HL-60 (cell line): ENCODE measurements around the gene CERS6.

ENCODE experiments used
- DNase-seq, 2 experiments: peaks; one replicate each; pipeline ENCODE4 v3.0.0-alpha.2; 2010 to 2020; ENCODE audit warnings: low read depth in 1 of 2, low spot score in 1 of 2
- H3K27ac ChIP-seq: fragments of 250-450 bp; sonication (Bioruptor Pico); replicated peaks from 2 replicates; pipeline ENCODE4 v1.5.1; 2020; ENCODE audit warnings: mild to moderate bottlenecking, moderate library complexity
- H3K27me3 ChIP-seq: fragments of 250-450 bp; sonication (Bioruptor Pico); 2 replicates; pipeline ENCODE4 v1.5.1; 2021; ENCODE audit warnings: mild to moderate bottlenecking, moderate library complexity; ENCODE audit not compliant: insufficient read depth, poor library complexity, severe bottlenecking
- H3K4me3 ChIP-seq: replicated peaks from 2 replicates; pipeline ENCODE4 v1.5.1; 2011; ENCODE audit warnings: mild to moderate bottlenecking, control low read depth, low read length; ENCODE audit not compliant: insufficient read depth
- CTCF ChIP-seq: IDR thresholded peaks from one replicate; pipeline ENCODE4 v1.5.1; 2011; ENCODE audit warnings: low read length, control low read depth, inconsistent platforms; ENCODE audit not compliant: insufficient read depth
- GABPA ChIP-seq: IDR thresholded peaks from 2 replicates; pipeline ENCODE4 v1.6.1; 2012; ENCODE audit warnings: low read depth
- POLR2AphosphoS5 ChIP-seq: IDR thresholded peaks from 2 replicates; pipeline ENCODE4 v1.6.1; 2012; ENCODE audit warnings: low read depth
- SPI1 ChIP-seq: IDR thresholded peaks from 2 replicates; pipeline ENCODE4 v1.6.1; 2012; ENCODE audit warnings: low read depth, mild to moderate bottlenecking, borderline replicate concordance
- TF ChIP-seq, protein P1 (sequence below): IDR thresholded peaks from 2 replicates; pipeline ENCODE4 v1.6.1; 2012; ENCODE audit warnings: low read depth; ENCODE audit not compliant: insufficient replicate concordance

CERS6 gene

GRCh38 chr2:168770796-168771195 lies 314.7 kb downstream of the CERS6 start:
- TF ChIP-seq POLR2AphosphoS5, result no peak
- no peak for TF ChIP-seq SPI1
- TF ChIP-seq GABPA, result no peak
- no peak for DNase-seq
- Histone ChIP-seq H3K27ac (no peak overlapping the region), H3K4me3 (no peak overlapping the region), H3K27me3 (no peaks in the 10 kb centered on the region)

GRCh38 chr2:168772704-168773103 lies 316.6 kb downstream of the CERS6 start:
- Histone ChIP-seq H3K27me3 (no peaks in the 10 kb centered on the region), H3K27ac (no peak overlapping the region), H3K4me3 (no peak overlapping the region)
- no peak for TF ChIP-seq GABPA
- TF ChIP-seq, protein P1, sequence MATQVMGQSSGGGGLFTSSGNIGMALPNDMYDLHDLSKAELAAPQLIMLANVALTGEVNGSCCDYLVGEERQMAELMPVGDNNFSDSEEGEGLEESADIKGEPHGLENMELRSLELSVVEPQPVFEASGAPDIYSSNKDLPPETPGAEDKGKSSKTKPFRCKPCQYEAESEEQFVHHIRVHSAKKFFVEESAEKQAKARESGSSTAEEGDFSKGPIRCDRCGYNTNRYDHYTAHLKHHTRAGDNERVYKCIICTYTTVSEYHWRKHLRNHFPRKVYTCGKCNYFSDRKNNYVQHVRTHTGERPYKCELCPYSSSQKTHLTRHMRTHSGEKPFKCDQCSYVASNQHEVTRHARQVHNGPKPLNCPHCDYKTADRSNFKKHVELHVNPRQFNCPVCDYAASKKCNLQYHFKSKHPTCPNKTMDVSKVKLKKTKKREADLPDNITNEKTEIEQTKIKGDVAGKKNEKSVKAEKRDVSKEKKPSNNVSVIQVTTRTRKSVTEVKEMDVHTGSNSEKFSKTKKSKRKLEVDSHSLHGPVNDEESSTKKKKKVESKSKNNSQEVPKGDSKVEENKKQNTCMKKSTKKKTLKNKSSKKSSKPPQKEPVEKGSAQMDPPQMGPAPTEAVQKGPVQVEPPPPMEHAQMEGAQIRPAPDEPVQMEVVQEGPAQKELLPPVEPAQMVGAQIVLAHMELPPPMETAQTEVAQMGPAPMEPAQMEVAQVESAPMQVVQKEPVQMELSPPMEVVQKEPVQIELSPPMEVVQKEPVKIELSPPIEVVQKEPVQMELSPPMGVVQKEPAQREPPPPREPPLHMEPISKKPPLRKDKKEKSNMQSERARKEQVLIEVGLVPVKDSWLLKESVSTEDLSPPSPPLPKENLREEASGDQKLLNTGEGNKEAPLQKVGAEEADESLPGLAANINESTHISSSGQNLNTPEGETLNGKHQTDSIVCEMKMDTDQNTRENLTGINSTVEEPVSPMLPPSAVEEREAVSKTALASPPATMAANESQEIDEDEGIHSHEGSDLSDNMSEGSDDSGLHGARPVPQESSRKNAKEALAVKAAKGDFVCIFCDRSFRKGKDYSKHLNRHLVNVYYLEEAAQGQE, result no peak
- no peak for TF ChIP-seq POLR2AphosphoS5
- no peak for DNase-seq

- no peak for TF ChIP-seq POLR2AphosphoS5
- TF ChIP-seq GABPA, result no peak
- TF ChIP-seq CTCF, result no peak
- TF ChIP-seq, protein P1, result no peak
- TF ChIP-seq SPI1, result no peak
- no peak overlapping the region for H3K27ac ChIP-seq
- DNase-seq, result no peak
Measured at GRCh38 chr2:168773128-168773527, 317.1 kb downstream of the CERS6 start.

GRCh38 chr2:168773719-168774521 lies 317.8 kb downstream of the CERS6 start:
- Histone ChIP-seq H3K27ac (no peak overlapping the region), H3K27me3 (no peaks in the 10 kb centered on the region), H3K4me3 (no peak overlapping the region)
- TF ChIP-seq, protein P1, result no peak
- TF ChIP-seq POLR2AphosphoS5, result no peak
- TF ChIP-seq CTCF, result peak; percentile 63
- TF ChIP-seq SPI1, result no peak
- peak in 1 of 2 experiments; percentile 54 for DNase-seq

More at GRCh38 chr2:168773128-168773527, 317.1 kb downstream of the CERS6 start:
- Histone ChIP-seq H3K4me3 (no peak overlapping the region), H3K27me3 (no peaks in the 10 kb centered on the region)
